GM21737 (cell line): ENCODE measurements around the gene WDR18.

ENCODE experiments used
- ATAC-seq: cut with Tn5 transposase; IDR thresholded peaks from one replicate; pipeline ENCODE4 v1.9.1; 2021; ENCODE audit warnings: mild to moderate bottlenecking, moderate library complexity; ENCODE audit not compliant: unreplicated experiment

WDR18 gene

GRCh38 chr19:984165-984967 is at the start of gene WDR18:
Gene WDR18 (plus strand): TSS chr19:984345. CDS start chr19:984354, 9 bp downstream.
- ATAC-seq, result peak; percentile 67

DNA sequence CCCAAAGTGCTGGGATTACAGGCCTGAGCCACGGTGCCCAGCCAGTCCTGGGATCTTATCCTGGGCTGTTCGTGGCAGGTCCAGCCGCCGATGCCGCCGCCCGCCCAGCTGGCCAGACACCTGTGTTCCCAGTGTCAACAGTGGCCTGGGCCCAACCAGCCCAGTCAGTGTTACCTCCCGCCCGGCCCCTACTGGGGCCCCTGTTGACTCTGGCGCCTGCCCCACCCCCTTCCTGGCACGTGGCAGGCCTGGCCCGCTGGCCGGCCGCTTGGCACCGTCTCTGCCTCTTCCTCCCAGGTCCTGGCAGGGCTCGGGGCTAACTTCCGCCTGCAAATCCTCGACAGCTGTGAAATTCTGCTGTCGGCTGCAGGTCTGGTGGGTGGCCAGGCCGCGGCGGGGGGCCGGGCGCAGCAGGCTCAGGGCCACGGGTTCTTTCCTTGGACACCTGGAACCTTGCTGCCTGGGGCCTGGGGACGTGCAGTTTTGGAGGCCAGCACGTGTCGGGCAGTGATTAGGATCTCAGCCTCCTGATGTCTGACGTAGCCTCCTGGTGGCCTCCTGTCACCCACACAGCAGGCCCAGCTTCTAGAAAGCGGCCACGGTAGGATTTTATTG is 49.2 kb upstream of the WDR18 start:
- ATAC-seq, result no peak

DNA sequence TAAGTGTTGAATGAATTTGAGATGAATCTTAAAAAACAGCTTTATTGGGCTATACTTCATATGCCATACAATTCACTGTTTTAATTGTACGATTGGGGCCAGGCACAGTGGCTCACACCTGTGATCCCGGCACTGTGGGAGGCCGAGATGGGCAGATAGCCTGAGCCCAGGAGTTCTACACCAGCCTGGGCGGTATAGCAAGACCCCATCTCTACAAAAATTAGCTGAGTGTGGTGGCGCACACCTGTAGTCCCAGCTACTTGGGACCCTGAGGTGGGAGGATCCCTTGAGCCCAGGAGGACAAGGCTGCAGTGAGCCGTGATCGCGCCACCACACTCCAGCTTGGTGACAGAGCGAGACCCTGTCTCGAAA is 48.0 kb upstream of the WDR18 start:
- no peak for ATAC-seq

DNA sequence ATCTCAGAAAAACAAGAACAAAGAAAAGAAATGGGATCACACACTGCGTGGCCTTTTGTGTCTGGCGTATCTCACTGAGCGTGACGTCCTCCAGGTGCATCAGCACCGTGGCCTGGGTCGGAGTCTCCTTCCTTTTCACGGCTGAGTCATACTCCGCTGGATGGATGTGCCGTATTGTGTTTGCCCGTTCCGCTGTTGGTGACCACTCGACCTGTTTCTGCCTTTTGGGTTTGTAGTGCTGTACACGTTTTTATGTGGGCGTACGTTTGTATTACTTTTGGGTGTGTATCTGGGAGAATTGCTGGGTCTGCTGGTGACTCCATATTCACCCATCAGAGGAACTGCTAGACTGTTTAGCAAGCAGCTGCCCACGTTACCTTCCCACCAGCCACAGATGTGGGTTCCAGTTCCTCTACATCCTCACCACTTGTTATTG is 46.9 kb upstream of the WDR18 start:
- ATAC-seq, result no peak

- no peak for ATAC-seq
These were observed 45.8 kb upstream of the WDR18 start for GRCh38 chr19:938233-938923.

- ATAC-seq, result no peak
These were observed 44.7 kb upstream of the WDR18 start for GRCh38 chr19:939439-939838.

DNA sequence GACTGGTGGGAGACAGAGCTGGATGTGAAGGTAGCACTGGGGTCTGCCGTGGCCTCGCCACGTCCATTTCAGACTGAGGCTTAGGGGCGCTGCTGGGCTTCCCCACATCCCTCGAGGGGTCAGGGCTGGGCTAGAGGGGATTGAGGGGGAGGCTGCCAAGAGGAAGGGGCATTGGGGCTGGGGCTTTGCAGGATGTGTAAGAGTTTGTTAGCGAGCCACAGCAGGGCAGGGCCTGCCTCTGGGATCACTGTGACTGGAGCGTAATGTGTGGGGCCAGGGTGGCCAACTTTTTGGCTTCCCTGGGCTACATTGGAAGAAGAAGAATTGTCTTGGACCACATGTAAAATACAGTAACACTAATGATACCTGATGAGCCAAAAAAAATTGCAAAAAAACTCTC is 44.2 kb upstream of the WDR18 start:
- ATAC-seq, result no peak

GRCh38 chr19:940591-941291 is 43.4 kb upstream of the WDR18 start:
- no peak for ATAC-seq

DNA sequence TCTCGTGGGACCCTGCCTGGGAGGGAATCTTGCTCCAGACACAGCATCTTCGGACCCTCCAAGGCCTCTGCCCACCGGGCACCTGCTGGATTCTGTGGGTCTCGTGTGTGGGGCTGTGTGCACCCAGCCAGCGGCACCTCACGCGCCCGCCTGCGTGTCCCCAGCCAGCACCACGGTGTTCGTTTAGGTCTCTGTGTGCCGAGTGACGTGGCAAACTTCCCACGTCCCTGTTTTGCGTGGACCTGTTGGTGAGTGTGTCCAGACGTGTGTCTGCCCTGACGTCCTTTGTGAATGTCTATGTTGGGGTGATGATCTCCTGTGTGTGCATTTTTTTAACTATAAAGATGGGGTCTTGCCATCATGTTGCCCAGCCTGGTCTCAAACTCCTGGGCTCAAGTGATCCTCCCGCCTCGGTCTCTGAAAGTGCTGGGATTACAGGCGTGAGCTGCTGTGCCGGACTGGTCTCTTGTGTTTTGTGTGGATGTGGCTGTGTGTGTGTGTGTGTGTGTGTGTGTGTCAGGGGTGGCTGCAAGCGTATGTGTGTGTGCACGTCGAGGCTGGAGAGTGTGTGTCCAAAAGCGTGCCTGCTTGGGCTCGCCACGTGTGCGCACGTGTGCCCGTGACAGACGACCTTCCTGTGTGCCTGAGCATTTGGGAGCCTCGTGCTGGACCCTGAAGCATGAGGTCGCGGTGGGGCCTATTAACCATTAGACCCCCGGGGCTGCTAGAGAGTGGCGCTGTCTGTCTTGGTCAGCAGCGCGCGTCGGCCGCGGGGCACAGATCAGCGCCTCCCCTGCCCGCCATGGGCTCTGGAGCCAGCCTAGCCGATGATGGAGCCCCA is 42.6 kb upstream of the WDR18 start:
- ATAC-seq, result no peak

DNA sequence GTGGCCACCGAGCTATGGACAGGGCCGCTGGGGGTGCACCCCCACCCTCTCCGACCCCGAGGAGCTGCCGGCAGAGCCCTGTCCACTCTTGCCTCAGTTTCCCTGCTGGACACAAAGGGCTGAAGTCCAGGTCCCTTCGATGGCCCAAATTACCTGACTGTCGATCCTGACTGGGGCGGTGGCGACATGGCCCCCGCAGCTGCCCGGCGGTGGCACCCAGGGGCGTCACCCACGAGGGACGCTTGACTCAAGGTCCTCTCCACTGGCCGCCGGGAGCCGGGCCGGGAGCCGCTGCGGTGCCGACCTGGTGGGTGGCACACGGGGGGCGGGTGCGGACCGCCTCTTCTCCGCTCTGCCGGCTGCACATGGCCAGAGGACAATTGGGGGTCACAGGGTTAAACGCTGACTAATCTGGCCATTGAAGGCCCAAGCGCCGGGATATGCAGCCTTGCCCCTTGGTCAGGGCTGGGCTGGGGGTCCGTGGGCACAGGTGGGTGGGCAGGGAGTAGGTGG is 42.0 kb upstream of the WDR18 start:
- ATAC-seq, result no peak

GRCh38 chr19:943551-944170 is 40.5 kb upstream of the WDR18 start:
- ATAC-seq, result no peak

DNA sequence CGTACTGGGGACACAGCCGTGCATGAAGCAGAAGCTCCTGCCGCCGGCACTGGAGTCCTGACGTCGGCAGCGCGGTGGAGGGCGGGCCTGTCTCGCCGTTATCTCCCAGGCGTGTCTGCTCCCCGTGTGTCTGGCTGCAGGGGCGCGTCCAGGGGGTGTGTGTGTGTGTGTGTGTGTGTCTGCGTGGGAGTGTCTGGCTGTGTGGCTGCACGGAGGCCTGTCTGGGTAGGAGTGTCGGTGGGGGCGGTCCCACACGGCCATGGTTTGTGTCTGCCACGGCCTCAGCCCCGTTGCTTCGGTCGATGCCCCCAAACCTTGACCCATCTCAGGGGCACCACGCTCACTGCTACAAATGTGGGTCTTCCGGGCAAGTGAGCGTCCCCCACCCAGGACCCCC is 40.0 kb upstream of the WDR18 start:
- no peak for ATAC-seq

DNA sequence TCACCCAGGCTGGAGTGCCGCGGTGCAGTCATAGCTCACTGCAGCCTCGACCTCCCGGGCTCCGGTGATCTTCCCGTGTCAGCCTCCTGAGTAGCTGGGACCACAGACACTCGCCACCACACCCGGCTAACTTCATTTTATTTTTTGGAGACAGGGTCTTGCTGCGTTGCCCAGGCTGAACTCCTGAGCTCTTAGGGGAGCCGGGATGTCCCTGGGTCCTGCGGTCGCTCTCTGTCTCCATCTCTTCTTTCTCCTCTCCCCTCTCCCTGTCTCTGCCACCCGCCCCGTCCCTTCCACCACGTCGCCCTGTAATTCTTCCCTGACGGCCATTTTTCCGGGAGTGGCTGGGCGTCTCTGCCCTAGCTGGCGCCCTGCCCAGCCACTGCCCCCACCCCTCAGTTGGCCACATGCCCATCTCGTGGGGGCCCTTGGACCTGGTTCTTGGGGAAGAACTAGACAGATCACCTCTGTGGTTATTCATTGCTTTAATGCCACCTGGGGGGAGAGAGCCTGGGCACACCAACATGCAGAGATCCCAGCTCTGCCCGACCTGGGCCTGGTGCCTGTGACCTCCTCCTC is 39.4 kb upstream of the WDR18 start:
- no peak for ATAC-seq

DNA sequence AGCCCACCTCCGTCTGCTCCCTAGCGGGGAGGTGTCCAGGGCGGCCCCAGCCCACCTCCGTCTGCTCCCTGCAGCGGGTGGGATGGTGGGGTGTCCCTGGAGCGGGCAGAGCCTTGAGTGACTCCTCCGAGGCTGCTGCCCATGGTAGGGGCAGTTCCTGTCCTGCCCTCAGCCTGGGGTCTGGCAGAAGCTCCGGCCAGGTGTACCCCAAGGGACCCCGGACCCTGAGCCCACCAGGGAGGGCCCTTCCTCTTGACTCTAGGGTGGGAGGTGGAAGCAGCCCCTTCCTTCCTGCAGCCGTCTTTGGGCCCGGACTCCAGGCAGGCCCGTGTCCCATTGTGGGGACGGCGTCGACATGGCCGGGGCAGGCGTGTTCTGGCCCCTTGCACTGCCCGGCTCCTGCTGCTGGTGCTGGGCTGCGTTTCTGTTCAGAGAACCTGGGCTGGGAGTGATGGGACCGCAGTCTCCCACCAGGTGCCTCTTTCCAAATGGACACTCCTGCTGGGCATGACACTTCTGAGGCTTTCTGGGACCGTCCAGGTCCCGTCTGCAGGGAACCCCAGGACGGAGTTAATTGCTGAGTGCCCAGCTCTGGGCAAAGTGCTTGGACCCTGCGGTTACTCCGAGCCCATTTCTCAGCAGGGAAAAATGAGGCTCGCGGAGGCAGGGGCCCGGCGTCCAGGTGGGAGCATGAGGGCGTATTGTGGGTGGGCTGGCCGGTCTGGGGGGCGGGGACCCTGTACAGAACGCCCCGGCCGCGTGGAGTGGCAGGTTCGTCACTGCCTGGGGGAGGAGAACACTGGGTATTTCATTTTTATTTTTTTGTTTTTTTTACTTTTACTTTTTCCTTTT is 38.5 kb upstream of the WDR18 start:
- ATAC-seq, result no peak

DNA sequence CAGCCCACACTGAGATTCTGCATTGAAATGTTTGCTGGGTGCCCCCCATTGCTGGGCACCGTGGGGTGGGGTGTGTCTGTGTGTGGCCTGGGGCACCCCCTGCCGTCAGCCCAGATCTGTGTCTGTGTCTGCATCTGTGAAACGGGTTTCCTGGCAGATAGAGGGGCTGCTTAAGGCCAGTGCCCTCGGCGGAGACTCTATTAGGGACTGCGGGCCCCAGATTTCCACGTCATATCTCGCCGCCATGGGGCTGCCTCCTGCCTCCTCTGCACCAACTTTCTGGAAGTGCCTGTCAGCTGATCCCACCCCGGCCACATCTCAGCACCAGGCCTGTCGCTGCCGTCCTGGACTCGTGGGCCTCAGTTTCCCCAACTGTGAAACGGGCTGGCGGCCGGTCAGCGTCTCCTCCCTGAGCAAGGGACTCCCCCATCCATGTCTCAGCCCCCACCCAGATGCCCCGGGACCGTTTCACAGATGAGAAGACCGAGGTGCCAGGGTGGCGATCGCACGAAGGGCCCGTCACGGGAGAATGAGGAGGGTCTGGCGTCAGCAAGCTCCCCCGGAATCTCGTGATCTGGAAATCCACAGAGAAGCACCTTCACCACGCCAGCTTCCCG is 36.9 kb upstream of the WDR18 start:
- ATAC-seq, result peak; percentile 21

GRCh38 chr19:947707-948539 is 36.2 kb upstream of the WDR18 start:
- peak; percentile 74 for ATAC-seq

- no peak for ATAC-seq
These were observed 35.2 kb upstream of the WDR18 start for GRCh38 chr19:948842-949496.
